Activated T-helper 1 cell treated with anti-CD3 and anti-CD28 coated beads, Interleukin-2, amount 50 U/mL, for 16 hours (primary cell): ENCODE data around the gene KCNN3.

Experiments
- DNase-seq, 2 donors: peaks; one replicate each; pipeline ENCODE4 v3.0.0-alpha.2; 2020; ENCODE audit warnings: low read depth in 1 of 2, low spot score in 1 of 2

The KCNN3 gene

GRCh38 chr1:154861607-154862094, 8.4 kb downstream of the KCNN3 start:
- DNase-seq: no peak

GRCh38 chr1:154860156-154860870, 9.8 kb downstream of the KCNN3 start:
- no peak for DNase-seq

GRCh38 chr1:154859786-154860155, 10.3 kb downstream of the KCNN3 start:
- DNase-seq: no peak

GRCh38 chr1:154859151-154859785, 10.8 kb downstream of the KCNN3 start:
- no peak for DNase-seq

- no peak for DNase-seq
Observed at GRCh38 chr1:154857441-154858215, 12.5 kb downstream of the KCNN3 start.

GRCh38 chr1:154857022-154857421, 13.1 kb downstream of the KCNN3 start:
- no peak for DNase-seq

- no peak for DNase-seq
Observed at GRCh38 chr1:154856544-154856943, 13.5 kb downstream of the KCNN3 start.

- DNase-seq: no peak
Observed at GRCh38 chr1:154856049-154856448, 14.0 kb downstream of the KCNN3 start.

GRCh38 chr1:154855186-154855851, 14.8 kb downstream of the KCNN3 start:
- DNase-seq: no peak

GRCh38 chr1:154852845-154853244, 17.2 kb downstream of the KCNN3 start:
- no peak for DNase-seq

- DNase-seq: no peak
Observed at GRCh38 chr1:154851392-154852177, 18.5 kb downstream of the KCNN3 start.

GRCh38 chr1:154849645-154850131, 20.4 kb downstream of the KCNN3 start:
- no peak for DNase-seq

- DNase-seq: no peak
Observed at GRCh38 chr1:154848983-154849382, 21.1 kb downstream of the KCNN3 start.

GRCh38 chr1:154847891-154848290, 22.2 kb downstream of the KCNN3 start:
- DNase-seq: no peak

GRCh38 chr1:154846565-154847442, 23.3 kb downstream of the KCNN3 start:
- DNase-seq: no peak

- DNase-seq: no peak
Observed at GRCh38 chr1:154845879-154846278, 24.2 kb downstream of the KCNN3 start.

- DNase-seq: no peak
Observed at GRCh38 chr1:154845174-154845573, 24.9 kb downstream of the KCNN3 start.

- no peak for DNase-seq
Observed at GRCh38 chr1:154844297-154844681, 25.8 kb downstream of the KCNN3 start.

GRCh38 chr1:154843636-154844296, 26.3 kb downstream of the KCNN3 start:
- no peak for DNase-seq
